WTC11 (cell line): ENCODE measurements around the gene TMEM143. TPM values are rescaled to one million over a fixed set of nuclear protein-coding genes. Genes with fewer than 3 reads are reported as not detected.

ENCODE experiments used
- ATAC-seq: fragments of 200-7000 bp; cut with Tn5 transposase; 2 replicates; pipeline ENCODE4 v1.10.0; 2021; ENCODE audit warnings: mild to moderate bottlenecking, moderate library complexity
- CTCF ChIA-PET: fragments of 300-600 bp; sonication (Branson Sonifier 250); formaldehyde crosslinking; loops from one replicate; lab custom pipeline; 2021; ENCODE audit warnings: antibody characterized with exemption; lab: Charles Lee
- POLR2A ChIA-PET: fragments of 350-600 bp; sonication (Branson Sonifier 250); formaldehyde crosslinking; loops from one replicate; lab custom pipeline; 2021; ENCODE audit warnings: antibody characterized with exemption; lab: Charles Lee
- DNase-seq: peaks from one replicate; pipeline ENCODE4 v3.0.0; 2021; ENCODE audit warnings: low spot score
- H3K27ac Mint-ChIP-seq: 2 replicates; pipeline ENCODE4 v1.8.0; 2021; ENCODE audit warnings: mixed read lengths
- H3K27me3 Mint-ChIP-seq: 2 replicates; pipeline ENCODE4 v1.8.0; 2021; ENCODE audit warnings: low read depth, mild to moderate bottlenecking, moderate library complexity, mixed read lengths
- H3K36me3 Mint-ChIP-seq: 2 replicates; pipeline ENCODE4 v1.8.0; 2021; ENCODE audit warnings: mixed read lengths
- H3K4me1 Mint-ChIP-seq: 2 replicates; pipeline ENCODE4 v1.8.0; 2022; ENCODE audit warnings: mixed read lengths
- H3K4me3 Mint-ChIP-seq: 2 replicates; pipeline ENCODE4 v1.8.0; 2021; ENCODE audit warnings: mild to moderate bottlenecking, moderate library complexity, mixed read lengths
- H3K9me3 Mint-ChIP-seq: 2 replicates; pipeline ENCODE4 v1.8.0; 2021; ENCODE audit warnings: mixed read lengths
- AR ChIP-seq: fragments of 250-450 bp; sonication (Bioruptor Pico); IDR thresholded peaks from 2 replicates; pipeline ENCODE4 v1.9.0; 2021; ENCODE audit warnings: mild to moderate bottlenecking
- ATF6 ChIP-seq: sonication (generic); formaldehyde crosslinking; IDR thresholded peaks from 2 replicates; pipeline ENCODE4 v1.8.1; 2023; ENCODE audit warnings: mild to moderate bottlenecking, missing genetic modification reagents
- CREM ChIP-seq: sonication (generic); formaldehyde crosslinking; IDR thresholded peaks from 2 replicates; pipeline ENCODE4 v1.8.1; 2022; ENCODE audit warnings: mild to moderate bottlenecking, missing genetic modification reagents, moderate library complexity
- CTCF ChIP-seq: fragments of 200-600 bp; IDR thresholded peaks from 2 replicates; pipeline ENCODE4 v1.8.0; 2022; ENCODE audit warnings: antibody characterized with exemption
- E2F4 ChIP-seq: sonication (generic); formaldehyde crosslinking; IDR thresholded peaks from 2 replicates; pipeline ENCODE4 v1.8.1; 2022; ENCODE audit warnings: low read depth, mild to moderate bottlenecking, moderate library complexity, missing genetic modification reagents, borderline replicate concordance
- E2F5 ChIP-seq: sonication (generic); formaldehyde crosslinking; IDR thresholded peaks from 2 replicates; pipeline ENCODE4 v1.8.1; 2022; ENCODE audit warnings: mild to moderate bottlenecking, moderate library complexity, missing genetic modification reagents
- FOXK1 ChIP-seq: sonication (generic); formaldehyde crosslinking; IDR thresholded peaks from 2 replicates; pipeline ENCODE4 v1.8.0; 2022; ENCODE audit warnings: mild to moderate bottlenecking, moderate library complexity, missing genetic modification reagents
- HMGXB4 ChIP-seq: sonication (generic); formaldehyde crosslinking; IDR thresholded peaks from 2 replicates; pipeline ENCODE4 v1.8.1; 2023; ENCODE audit warnings: mild to moderate bottlenecking, moderate library complexity, missing genetic modification reagents
- IRF2 ChIP-seq: sonication (generic); formaldehyde crosslinking; IDR thresholded peaks from 2 replicates; pipeline ENCODE4 v1.8.0; 2022; ENCODE audit warnings: low read depth, missing genetic modification reagents, borderline replicate concordance
- JUN ChIP-seq: sonication (generic); formaldehyde crosslinking; IDR thresholded peaks from 2 replicates; pipeline ENCODE4 v1.8.0; 2023; ENCODE audit warnings: mild to moderate bottlenecking, missing genetic modification reagents
- MAX ChIP-seq: sonication (generic); formaldehyde crosslinking; IDR thresholded peaks from 2 replicates; pipeline ENCODE4 v1.8.0; 2022; ENCODE audit warnings: mild to moderate bottlenecking, missing genetic modification reagents
- MXD4 ChIP-seq: fragments of 250-450 bp; sonication (Bioruptor Pico); IDR thresholded peaks from 2 replicates; pipeline ENCODE4 v1.8.0; 2021; ENCODE audit warnings: mild to moderate bottlenecking, moderate library complexity, borderline replicate concordance
- NR1H2 ChIP-seq: sonication (generic); formaldehyde crosslinking; IDR thresholded peaks from 2 replicates; pipeline ENCODE4 v1.9.0; 2021; ENCODE audit warnings: mild to moderate bottlenecking, moderate library complexity, missing genetic modification reagents
- OVOL2 ChIP-seq: fragments of 250-450 bp; sonication (Bioruptor Pico); IDR thresholded peaks from 2 replicates; pipeline ENCODE4 v1.9.0; 2021; ENCODE audit warnings: mild to moderate bottlenecking, borderline replicate concordance
- PREB ChIP-seq: sonication (generic); formaldehyde crosslinking; IDR thresholded peaks from 2 replicates; pipeline ENCODE4 v1.8.1; 2022; ENCODE audit warnings: mild to moderate bottlenecking, missing genetic modification reagents, moderate library complexity, borderline replicate concordance
- RELA ChIP-seq: sonication (generic); formaldehyde crosslinking; IDR thresholded peaks from 2 replicates; pipeline ENCODE4 v1.8.1; 2022; ENCODE audit warnings: missing genetic modification reagents, mild to moderate bottlenecking, borderline replicate concordance
- SMAD3 ChIP-seq: sonication (generic); formaldehyde crosslinking; IDR thresholded peaks from 2 replicates; pipeline ENCODE4 v1.8.0; 2022; ENCODE audit warnings: missing genetic modification reagents, mild to moderate bottlenecking, borderline replicate concordance
- SMAD4 ChIP-seq: sonication (generic); formaldehyde crosslinking; IDR thresholded peaks from 2 replicates; pipeline ENCODE4 v1.8.0; 2022; ENCODE audit warnings: mild to moderate bottlenecking, missing genetic modification reagents
- SP1 ChIP-seq: sonication (generic); formaldehyde crosslinking; conservative IDR thresholded peaks from 2 replicates; pipeline ENCODE4 v1.8.1; 2022; ENCODE audit warnings: missing genetic modification reagents
- ZBTB21 ChIP-seq: sonication (generic); formaldehyde crosslinking; IDR thresholded peaks from 2 replicates; pipeline ENCODE4 v1.8.1; 2023; ENCODE audit warnings: mild to moderate bottlenecking, missing genetic modification reagents, borderline replicate concordance
- ZNF263 ChIP-seq: sonication (generic); formaldehyde crosslinking; IDR thresholded peaks from 2 replicates; pipeline ENCODE4 v1.8.1; 2022; ENCODE audit warnings: low read depth, mild to moderate bottlenecking, moderate library complexity, missing genetic modification reagents
- ZNF317 ChIP-seq: sonication (generic); formaldehyde crosslinking; IDR thresholded peaks from 2 replicates; pipeline ENCODE4 v1.8.1; 2023; ENCODE audit warnings: low read depth, mild to moderate bottlenecking, moderate library complexity, missing genetic modification reagents, borderline replicate concordance
- ZNF396 ChIP-seq: fragments of 250-450 bp; sonication (Bioruptor Pico); IDR thresholded peaks from 2 replicates; pipeline ENCODE4 v1.8.0; 2021; ENCODE audit warnings: mild to moderate bottlenecking, moderate library complexity, borderline replicate concordance
- total RNA-seq: library from RNA; stranded (reverse); gene quantifications from 3 replicates; pipeline ENCODE4 v1.2.3, GENCODE V29; 2021

Gene TMEM143
- total RNA-seq, 1 experiment from 2014 or later: 20.2 TPM

- H3K9me3 Mint-ChIP-seq: no peaks in the 10 kb centered on the region
- H3K4me3 Mint-ChIP-seq: peak overlapping the region; percentile 91
- H3K4me1 Mint-ChIP-seq: peaks cover 22% of the 10 kb centered on the region
- ChIA-PET POLR2A (interaction anchor here (0.6 to 2.3 kb wide), 10 partner anchors 10 to 229 kb away, joined by 3 to 15 read pairs (median 4); partner anchors contain the start of genes GRWD1, SPHK2, SYNGR4 and TMEM143), CTCF (interaction anchor here (0.6 to 2.7 kb wide), 54 partner anchors 7 to 356 kb away, joined by 3 to 92 read pairs (median 7); partner anchors contain the start of genes GRWD1, IZUMO1, KCNJ14 and LIG1)
- peaks cover 33% of the 10 kb centered on the region for H3K27me3 Mint-ChIP-seq
- ATAC-seq (peak; percentile 61), DNase-seq (peak; percentile 81)
- peaks cover 23% of the 10 kb centered on the region for H3K36me3 Mint-ChIP-seq
- H3K27ac Mint-ChIP-seq: peak overlapping the region; percentile 60; the same call in 1 of the 2 replicates
- TF ChIP-seq JUN (CRISPR knock-in tag): peak; percentile 56
- no peak for TF ChIP-seq ZNF263 (CRISPR knock-in tag)
- 0 out of 2 replicates have a peak, but pooled peaks have one; percentile 17 for TF ChIP-seq FOXK1 (CRISPR knock-in tag)
- no peak for TF ChIP-seq NR1H2 (CRISPR knock-in tag)
- TF ChIP-seq SMAD3 (CRISPR knock-in tag): no peak
- no peak for TF ChIP-seq RELA
- TF ChIP-seq MXD4 (CRISPR knock-in tag): no peak
- TF ChIP-seq PREB: no peak
- 0 out of 2 replicates have a peak, but pooled peaks have one; percentile 15 for TF ChIP-seq CREM
- 0 out of 2 replicates have a peak, but pooled peaks have one; percentile 22 for TF ChIP-seq E2F5
- no peak for TF ChIP-seq SMAD4 (CRISPR knock-in tag)
- TF ChIP-seq ATF6 (CRISPR knock-in tag): no peak
- peak; percentile 98 for TF ChIP-seq HMGXB4 (CRISPR knock-in tag)
- TF ChIP-seq CTCF: peak; percentile 53
- TF ChIP-seq MAX (CRISPR knock-in tag): peak; percentile 50
- no peak for TF ChIP-seq ZNF396 (CRISPR knock-in tag)
- no peak for TF ChIP-seq ZNF317
- no peak for TF ChIP-seq E2F4 (CRISPR knock-in tag)
- TF ChIP-seq OVOL2 (CRISPR knock-in tag): no peak
- TF ChIP-seq AR (CRISPR knock-in tag): no peak
- no peak for TF ChIP-seq IRF2 (CRISPR knock-in tag)
- TF ChIP-seq SP1 (CRISPR knock-in tag): no peak
- TF ChIP-seq ZBTB21 (CRISPR knock-in tag): no peak
Measured at GRCh38 chr19:48390188-48391099, 26.7 kb upstream of the TMEM143 start.
